T-helper 2 cell treated with Interferon-gamma antibody and Interleukin-4, amounts not matched to agents 5 μg/mL and 100 μg/mL, for 36 hours (primary cell): Measurements from ENCODE around the gene YES1.
"Not testable (repeated sequence)": the region's sequence is repeated elsewhere in the genome, so short reads cannot be mapped to it uniquely, and the experiment has no call there.

ENCODE experiments used
- DNase-seq: peaks from one replicate; pipeline ENCODE4 v3.0.0; 2021; ENCODE audit warnings: low spot score
- H3K27ac Mint-ChIP-seq: one replicate; pipeline ENCODE4 v1.8.0; 2021; ENCODE audit warnings: mild to moderate bottlenecking, mixed read lengths
- H3K27me3 Mint-ChIP-seq: one replicate; pipeline ENCODE4 v1.8.0; 2021; ENCODE audit warnings: low read depth, mixed read lengths
- H3K36me3 Mint-ChIP-seq: one replicate; pipeline ENCODE4 v1.8.0; 2021; ENCODE audit warnings: low read depth, mixed read lengths
- H3K4me1 Mint-ChIP-seq: one replicate; pipeline ENCODE4 v1.8.0; 2021; ENCODE audit warnings: low read depth, mixed read lengths
- H3K4me3 Mint-ChIP-seq: one replicate; pipeline ENCODE4 v1.8.0; 2022; ENCODE audit warnings: mild to moderate bottlenecking, moderate library complexity, mixed read lengths
- H3K9me3 Mint-ChIP-seq: one replicate; pipeline ENCODE4 v1.8.0; 2021; ENCODE audit warnings: mixed read lengths

YES1 gene

DNA sequence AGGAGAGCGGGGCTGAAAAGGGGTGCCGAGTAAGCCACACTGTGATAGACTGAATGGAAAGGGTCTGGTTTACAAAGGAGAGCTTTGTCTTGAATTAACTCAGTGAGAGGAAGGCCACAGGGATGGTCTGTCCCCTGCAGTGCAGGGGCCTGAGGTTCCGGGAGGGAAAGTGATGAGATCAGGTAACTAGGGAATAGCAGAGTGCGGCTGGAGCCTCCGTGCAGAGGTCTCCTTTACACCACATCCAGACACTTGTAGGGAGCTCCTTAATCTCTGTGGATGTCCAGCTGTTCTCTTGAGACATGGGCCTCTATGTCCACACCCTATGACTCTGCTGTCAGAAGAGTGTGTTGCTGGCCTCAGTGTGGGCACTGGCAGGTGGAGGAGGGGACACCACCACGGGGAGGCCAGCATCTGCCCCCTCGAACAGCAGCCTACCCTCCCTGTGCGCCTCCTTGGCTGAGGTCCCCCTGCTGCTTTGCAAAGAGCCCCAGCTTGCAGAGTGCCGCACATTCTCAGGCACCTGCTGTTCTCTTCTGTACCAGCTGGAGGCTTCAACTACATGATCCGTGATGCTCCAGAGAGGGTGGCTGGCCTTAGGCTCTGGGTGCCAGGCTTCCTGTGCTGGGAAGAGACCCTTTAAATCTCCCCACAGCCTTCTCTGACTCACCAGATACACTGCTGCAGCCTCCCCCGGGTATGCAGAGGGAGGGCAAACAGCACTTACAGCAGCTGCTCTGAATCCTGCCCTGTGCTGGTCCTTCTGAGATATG lies 125.5 kb downstream of the YES1 start:
- no peak for DNase-seq
- H3K4me1 Mint-ChIP-seq, result peaks cover 17% of the 10 kb centered on the region
- no peaks in the 10 kb centered on the region for H3K27me3 Mint-ChIP-seq
- peaks cover 43% of the 10 kb centered on the region for H3K36me3 Mint-ChIP-seq
- no peak overlapping the region for H3K27ac Mint-ChIP-seq
- H3K4me3 Mint-ChIP-seq, result no peak overlapping the region
- no peaks in the 10 kb centered on the region for H3K9me3 Mint-ChIP-seq

GRCh38 chr18:685438-685837 lies 126.6 kb downstream of the YES1 start:
- H3K4me1 Mint-ChIP-seq, result peaks cover 20% of the 10 kb centered on the region
- no peak overlapping the region for H3K4me3 Mint-ChIP-seq
- DNase-seq, result no peak
- H3K36me3 Mint-ChIP-seq, result peaks cover 45% of the 10 kb centered on the region
- no peaks in the 10 kb centered on the region for H3K27me3 Mint-ChIP-seq
- no peaks in the 10 kb centered on the region for H3K9me3 Mint-ChIP-seq
- H3K27ac Mint-ChIP-seq, result peak overlapping the region; percentile 38

GRCh38 chr18:683531-683930 lies 128.5 kb downstream of the YES1 start:
- no peak for DNase-seq
- H3K4me3 Mint-ChIP-seq, result no peak overlapping the region
- H3K27me3 Mint-ChIP-seq, result no peaks in the 10 kb centered on the region
- peak overlapping the region; percentile 49 for H3K27ac Mint-ChIP-seq
- peaks cover 47% of the 10 kb centered on the region for H3K36me3 Mint-ChIP-seq
- H3K4me1 Mint-ChIP-seq, result peaks cover 25% of the 10 kb centered on the region
- H3K9me3 Mint-ChIP-seq, result no peaks in the 10 kb centered on the region

- H3K4me3 Mint-ChIP-seq, result no peak overlapping the region
- peak overlapping the region; percentile 94 for H3K27ac Mint-ChIP-seq
- peaks cover 52% of the 10 kb centered on the region for H3K36me3 Mint-ChIP-seq
- H3K27me3 Mint-ChIP-seq, result no peaks in the 10 kb centered on the region
- no peak for DNase-seq
- no peaks in the 10 kb centered on the region for H3K9me3 Mint-ChIP-seq
- H3K4me1 Mint-ChIP-seq, result peaks cover 25% of the 10 kb centered on the region
Measured at GRCh38 chr18:682833-683232, 129.2 kb downstream of the YES1 start.

- peak overlapping the region; percentile 94 for H3K27ac Mint-ChIP-seq
- H3K4me3 Mint-ChIP-seq, result peak overlapping the region; percentile 72
Measured at GRCh38 chr18:682416-682815, 129.6 kb downstream of the YES1 start.

DNA sequence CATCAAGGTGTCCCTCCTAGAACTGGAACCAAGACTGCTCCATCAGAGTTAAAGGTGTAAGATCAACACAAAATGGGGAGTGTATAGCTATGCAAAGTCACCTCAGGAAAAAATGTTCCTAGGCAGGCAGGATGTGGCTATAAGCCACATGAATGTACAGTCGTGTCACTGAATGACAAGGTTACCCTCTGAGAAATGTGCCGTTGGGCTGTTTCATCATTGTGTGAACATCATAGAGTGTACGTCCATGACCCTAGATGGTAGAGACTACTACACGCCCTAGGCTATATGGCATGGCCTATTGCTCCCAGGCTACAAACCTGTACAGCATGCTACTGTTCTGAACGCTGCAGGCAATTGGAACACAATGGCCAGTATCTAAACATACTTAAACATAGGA lies 130.1 kb downstream of the YES1 start:
- peak overlapping the region; percentile 72 for H3K4me3 Mint-ChIP-seq
- H3K9me3 Mint-ChIP-seq, result no peaks in the 10 kb centered on the region
- peak; percentile 75 for DNase-seq
- no peaks in the 10 kb centered on the region for H3K27me3 Mint-ChIP-seq
- H3K4me1 Mint-ChIP-seq, result peaks cover 27% of the 10 kb centered on the region
- peaks cover 54% of the 10 kb centered on the region for H3K36me3 Mint-ChIP-seq
- H3K27ac Mint-ChIP-seq, result peak overlapping the region; percentile 94

More at GRCh38 chr18:682416-682815, 129.6 kb downstream of the YES1 start:
- peaks cover 52% of the 10 kb centered on the region for H3K36me3 Mint-ChIP-seq
- peaks cover 25% of the 10 kb centered on the region for H3K4me1 Mint-ChIP-seq
- not testable (repeated sequence) for DNase-seq, H3K27me3 Mint-ChIP-seq, H3K9me3 Mint-ChIP-seq

GRCh38 chr18:680392-680791 lies 131.7 kb downstream of the YES1 start:
- Mint-ChIP-seq H3K27me3 (no peaks in the 10 kb centered on the region), H3K36me3 (peaks cover 63% of the 10 kb centered on the region), H3K4me1 (peaks cover 31% of the 10 kb centered on the region), H3K4me3 (no peak overlapping the region), H3K9me3 (no peaks in the 10 kb centered on the region), H3K27ac (peak overlapping the region; percentile 94)
- no peak for DNase-seq

DNA sequence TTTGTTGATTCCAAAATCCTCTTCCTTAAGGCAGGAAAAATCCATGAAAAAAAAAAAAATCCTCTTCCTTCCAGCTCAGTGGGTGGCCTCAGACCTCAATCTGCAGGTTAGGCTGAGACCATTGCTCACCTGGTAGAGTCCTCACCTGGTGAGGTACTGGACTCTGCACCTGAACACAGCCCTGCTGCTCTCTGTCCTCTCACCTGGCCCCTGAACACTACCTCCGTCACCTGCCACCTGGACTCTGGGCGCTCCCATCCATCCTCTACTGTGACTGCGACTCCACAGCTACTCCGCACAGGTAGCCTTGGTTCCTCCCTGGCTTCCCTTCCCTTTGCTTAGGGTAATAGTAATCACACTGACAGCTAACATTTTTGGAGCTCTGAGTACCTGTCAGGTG lies 132.5 kb downstream of the YES1 start:
- Mint-ChIP-seq H3K4me1 (peaks cover 31% of the 10 kb centered on the region), H3K36me3 (peaks cover 63% of the 10 kb centered on the region), H3K4me3 (no peak overlapping the region), H3K27ac (peak overlapping the region; percentile 60), H3K9me3 (no peaks in the 10 kb centered on the region), H3K27me3 (no peaks in the 10 kb centered on the region)
- no peak for DNase-seq

GRCh38 chr18:678482-679182 lies 133.4 kb downstream of the YES1 start:
- H3K27ac Mint-ChIP-seq, result peak overlapping the region; percentile 65
- H3K9me3 Mint-ChIP-seq, result no peaks in the 10 kb centered on the region
- peaks cover 63% of the 10 kb centered on the region for H3K36me3 Mint-ChIP-seq

DNA sequence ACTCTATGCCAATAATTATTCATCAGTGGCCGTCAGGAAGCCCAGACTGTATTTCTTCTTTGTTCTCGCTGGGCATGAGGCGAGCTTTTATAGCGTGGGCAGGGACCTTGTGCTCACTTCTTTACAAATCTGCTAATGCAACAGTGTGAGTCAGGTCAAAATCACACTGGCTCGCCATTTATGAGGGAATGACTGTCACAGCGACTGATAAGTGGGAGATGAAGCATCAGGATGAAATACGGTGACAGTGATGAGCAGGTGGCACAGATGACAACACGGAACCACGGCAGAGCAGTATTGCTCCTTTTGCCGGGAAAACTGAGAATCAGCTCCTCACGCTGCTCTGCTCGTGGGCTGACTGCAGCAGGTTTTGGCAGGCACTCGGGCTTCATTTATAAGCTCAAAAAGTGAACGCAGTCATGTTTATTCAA lies 134.1 kb downstream of the YES1 start:
- H3K9me3 Mint-ChIP-seq, result no peaks in the 10 kb centered on the region
- H3K4me1 Mint-ChIP-seq, result peaks cover 28% of the 10 kb centered on the region
- no peak overlapping the region for H3K27ac Mint-ChIP-seq
- DNase-seq, result no peak
- no peak overlapping the region for H3K4me3 Mint-ChIP-seq
- H3K27me3 Mint-ChIP-seq, result no peaks in the 10 kb centered on the region
- peaks cover 63% of the 10 kb centered on the region for H3K36me3 Mint-ChIP-seq

More at GRCh38 chr18:678482-679182, 133.4 kb downstream of the YES1 start:
- peaks cover 31% of the 10 kb centered on the region for H3K4me1 Mint-ChIP-seq
- DNase-seq, result no peak
- no peaks in the 10 kb centered on the region for H3K27me3 Mint-ChIP-seq
- H3K4me3 Mint-ChIP-seq, result no peak overlapping the region

DNA sequence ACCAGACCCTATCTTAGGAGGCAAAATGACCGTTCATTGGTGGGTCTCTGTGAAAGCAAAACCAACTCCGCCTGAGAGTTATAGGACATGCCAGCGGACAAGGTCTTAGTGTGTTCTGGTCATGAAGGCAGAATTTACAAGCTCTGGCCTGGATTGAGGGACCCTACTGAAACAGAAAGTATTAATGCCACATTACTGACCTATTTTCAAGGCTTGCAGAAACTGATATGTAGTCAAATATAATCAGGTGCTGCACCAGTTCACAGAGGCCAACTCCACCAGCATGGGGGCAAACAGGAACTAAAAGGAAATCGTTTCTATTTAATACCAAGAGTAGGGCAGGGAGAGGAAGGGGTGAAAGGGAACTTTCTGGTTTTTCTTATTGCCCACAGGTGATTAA lies 134.9 kb downstream of the YES1 start:
- Mint-ChIP-seq H3K4me1 (peaks cover 21% of the 10 kb centered on the region), H3K27me3 (no peaks in the 10 kb centered on the region), H3K27ac (no peak overlapping the region), H3K4me3 (no peak overlapping the region), H3K36me3 (peaks cover 65% of the 10 kb centered on the region), H3K9me3 (no peaks in the 10 kb centered on the region)
- no peak for DNase-seq

DNA sequence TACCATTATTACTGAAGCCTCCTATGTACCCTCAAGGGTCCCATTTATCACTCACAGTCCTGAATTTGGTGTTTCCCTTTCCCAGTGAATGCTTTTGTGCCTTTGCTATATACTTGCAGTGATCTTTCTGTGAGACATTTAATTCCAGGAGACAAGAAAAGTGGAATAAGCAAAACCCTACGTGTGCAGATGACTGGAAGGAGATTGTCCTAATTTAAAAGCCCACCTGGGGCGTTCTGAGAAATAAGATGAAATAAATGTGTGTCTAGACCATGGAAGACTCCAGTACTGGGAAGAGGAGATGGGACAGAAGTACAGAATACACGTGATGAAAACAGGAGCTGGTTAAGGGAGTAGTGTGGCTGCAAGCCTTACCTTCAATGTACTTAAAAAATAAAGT lies 135.3 kb downstream of the YES1 start:
- no peaks in the 10 kb centered on the region for H3K27me3 Mint-ChIP-seq
- no peak overlapping the region for H3K4me3 Mint-ChIP-seq
- no peak for DNase-seq
- H3K36me3 Mint-ChIP-seq, result peaks cover 62% of the 10 kb centered on the region
- peaks cover 17% of the 10 kb centered on the region for H3K4me1 Mint-ChIP-seq
- no peaks in the 10 kb centered on the region for H3K9me3 Mint-ChIP-seq
- H3K27ac Mint-ChIP-seq, result peak overlapping the region; percentile 37

- H3K27ac Mint-ChIP-seq, result peak overlapping the region; percentile 38
- peaks cover 14% of the 10 kb centered on the region for H3K4me1 Mint-ChIP-seq
- H3K36me3 Mint-ChIP-seq, result peaks cover 62% of the 10 kb centered on the region
- no peaks in the 10 kb centered on the region for H3K9me3 Mint-ChIP-seq
- H3K27me3 Mint-ChIP-seq, result no peaks in the 10 kb centered on the region
- H3K4me3 Mint-ChIP-seq, result no peak overlapping the region
- no peak for DNase-seq
Measured at GRCh38 chr18:676069-676468, 136.0 kb downstream of the YES1 start.

GRCh38 chr18:675307-675706 lies 136.7 kb downstream of the YES1 start:
- Mint-ChIP-seq H3K27me3 (no peaks in the 10 kb centered on the region), H3K4me3 (no peak overlapping the region), H3K27ac (no peak overlapping the region), H3K9me3 (no peaks in the 10 kb centered on the region), H3K4me1 (peaks cover 16% of the 10 kb centered on the region), H3K36me3 (peaks cover 67% of the 10 kb centered on the region)
- DNase-seq, result no peak
